Endothelial cell of umbilical vein (primary cell): ENCODE measurements around the gene PEDS1. TPM values are rescaled to one million over a fixed set of nuclear protein-coding genes. Genes with fewer than 3 reads are reported as not detected.
A peak's percentile ranks its signal among the peaks of the same experiment; 100 is the strongest.

Experiments
- BruUV-seq: library from RNA; stranded (reverse); fragments of 400-500 nt; replicated peaks from 2 replicates; lab custom pipeline; 2021; lab: Mats Ljungman, UMichigan
- CTCF ChIA-PET: fragments of 300-600, 350-600 bp; sonication (Branson Sonifier 250); formaldehyde crosslinking; loops from one replicate; lab custom pipeline; 2021; ENCODE audit warnings: antibody characterized with exemption, inconsistent platforms; lab: Charles Lee
- POLR2A ChIA-PET: fragments of 300-600, 350-600 bp; sonication (Branson Sonifier 250); formaldehyde crosslinking; loops from one replicate; lab custom pipeline; 2021; ENCODE audit warnings: antibody characterized with exemption, inconsistent platforms; lab: Charles Lee
- DNase-seq: peaks from one replicate; pipeline ENCODE4 v3.0.0-alpha.2; 2011; ENCODE audit warnings: low read depth, low spot score
- FAIRE-seq: peaks from 2 replicates; lab custom pipeline; 2011; peaks lifted over from hg19 to GRCh38; lab: Jason Lieb, UNC
- H2AFZ ChIP-seq: 2 replicates; pipeline ENCODE4 v1.6.0; 2012; ENCODE audit warnings: low read depth, low read length, control low read depth, inconsistent platforms
- H3K27ac ChIP-seq: 2 replicates; pipeline ENCODE4 v1.5.1; 2011; ENCODE audit warnings: low read depth, mild to moderate bottlenecking, control low read depth, low read length, moderate library complexity; ENCODE audit not compliant: insufficient read depth
- H3K27me3 ChIP-seq, 2 experiments: 2 replicates each; pipeline versions ENCODE4 v1.6.0 to v1.6.1; 2011; ENCODE audit warnings: low read length in 2 of 2, mixed read lengths in 1 of 2; ENCODE audit not compliant: control insufficient read depth in 2 of 2, insufficient read depth in 2 of 2
- H3K36me3 ChIP-seq, 2 experiments: 2 replicates in 1 of 2; 3 replicates in 1 of 2; pipeline ENCODE4 v1.5.1; 2011; ENCODE audit warnings: low read length in 2 of 2, mild to moderate bottlenecking in 1 of 2, moderate library complexity in 1 of 2; ENCODE audit not compliant: control insufficient read depth in 2 of 2, insufficient read depth in 2 of 2; ENCODE audit errors: extremely low read depth in 1 of 2
- H3K4me1 ChIP-seq: 3 replicates; pipeline ENCODE4 v1.5.1; 2011; ENCODE audit warnings: mild to moderate bottlenecking, low read length; ENCODE audit not compliant: control insufficient read depth, insufficient read depth; ENCODE audit errors: extremely low read depth
- H3K4me2 ChIP-seq: 2 replicates; pipeline ENCODE4 v1.6.1; 2011; ENCODE audit warnings: low read length, control low read depth, mixed read lengths; ENCODE audit not compliant: insufficient read depth
- H3K4me3 ChIP-seq, 3 experiments: fragments of 200-600 bp in 1 of 3; sonication (generic), shearing (Covaris generic) in 1 of 3; replicated peaks in 1 of 3; 2 replicates each; pipeline ENCODE4 v1.5.1; 2011 to 2016; ENCODE audit warnings: control low read depth in 3 of 3, low read length in 3 of 3, mild to moderate bottlenecking in 2 of 3, inconsistent platforms in 1 of 3, low read depth in 1 of 3, moderate library complexity in 1 of 3; ENCODE audit not compliant: insufficient read depth in 1 of 3
- H3K79me2 ChIP-seq: 2 replicates; pipeline ENCODE4 v1.6.0; 2012; ENCODE audit warnings: low read length, inconsistent platforms; ENCODE audit not compliant: control insufficient read depth, insufficient read depth
- H3K9ac ChIP-seq: replicated peaks from 2 replicates; pipeline ENCODE3; 2011; ENCODE audit warnings: low read length, control low read depth; ENCODE audit not compliant: insufficient read depth; ENCODE audit errors: extremely low read depth
- H3K9me1 ChIP-seq: replicated peaks from 3 replicates; pipeline ENCODE4 v1.6.0; 2011; ENCODE audit warnings: mild to moderate bottlenecking, low read length; ENCODE audit not compliant: control insufficient read depth, insufficient read depth; ENCODE audit errors: extremely low read depth
- H3K9me3 ChIP-seq: replicated peaks from 2 replicates; pipeline ENCODE4 v1.5.1; 2012; ENCODE audit warnings: low read length, inconsistent platforms; ENCODE audit not compliant: control insufficient read depth, insufficient read depth
- H4K20me1 ChIP-seq: replicated peaks from 2 replicates; pipeline ENCODE3; 2011; ENCODE audit warnings: mild to moderate bottlenecking, low read length; ENCODE audit not compliant: control insufficient read depth, insufficient read depth; ENCODE audit errors: extremely low read depth
- EZH2 ChIP-seq: IDR thresholded peaks from 2 replicates; pipeline ENCODE4 v1.6.1; 2012; ENCODE audit warnings: borderline replicate concordance, low read depth, mild to moderate bottlenecking, moderate library complexity, low read length, inconsistent platforms; ENCODE audit not compliant: severe bottlenecking
- FOS ChIP-seq: IDR thresholded peaks from 2 replicates; pipeline ENCODE4 v1.6.1; 2011; ENCODE audit warnings: mild to moderate bottlenecking, low read length, moderate library complexity, borderline replicate concordance; ENCODE audit not compliant: insufficient read depth
- JUN ChIP-seq: IDR thresholded peaks from 2 replicates; pipeline ENCODE4 v1.6.1; 2011; ENCODE audit warnings: borderline replicate concordance, low read depth; ENCODE audit not compliant: insufficient read length, insufficient read depth
- MYC ChIP-seq: IDR thresholded peaks from one replicate; pipeline ENCODE4 v1.6.1; 2011; ENCODE audit warnings: mild to moderate bottlenecking, low read depth, low read length
- POLR2A ChIP-seq: IDR thresholded peaks from 2 replicates; pipeline ENCODE4 v1.6.1; 2012; ENCODE audit warnings: low read depth, mild to moderate bottlenecking, control low read depth, low read length
- POLR2AphosphoS5 ChIP-seq: IDR thresholded peaks from 2 replicates; pipeline ENCODE4 v1.6.1; 2012; ENCODE audit warnings: low read depth, mild to moderate bottlenecking, control low read depth, low read length, moderate library complexity; ENCODE audit not compliant: insufficient read depth
- dilution Hi-C: fragments of 300-500 bp; cut with MboI; formaldehyde crosslinking; loops from one replicate; pipeline ENCODE4 v1.15.0; 2019; ENCODE audit warnings: low sequenced_read_pairs; ENCODE audit not compliant: extremely low pct_ligation_motif_present
- intact Hi-C: fragments of 100-400 bp; cut with micrococcal nuclease; formaldehyde crosslinking; loops from one replicate; pipeline ENCODE4 v1.10.0; 2022
- polyA plus RNA-seq, 4 experiments: library from polyadenylated mRNA; depleted of rRNA in 3 of 4; stranded (reverse) in 3 of 4; unstranded in 1 of 4; fragments of >200 nt; gene quantifications; 2 replicates each; pipeline versions ENCODE4 v1.2.1 to v1.2.3, GENCODE V29; 2011 to 2012; ENCODE audit warnings: missing spikeins in 1 of 4
- total RNA-seq: library from RNA; stranded (reverse); gene quantifications from 2 replicates; pipeline ENCODE4 v1.2.3, GENCODE V29; 2021
- TF ChIP-seq, protein P1 (sequence below), 2 donors: IDR thresholded peaks; 1 replicate in 1 of 2; 2 replicates in 1 of 2; pipeline ENCODE4 v1.5.1; 2011; ENCODE audit warnings: low read length in 2 of 2, mild to moderate bottlenecking in 2 of 2, moderate library complexity in 2 of 2, control low read depth in 1 of 2, inconsistent platforms in 1 of 2, low read depth in 1 of 2; ENCODE audit not compliant: insufficient read depth in 1 of 2; ENCODE audit errors: extremely low read depth in 1 of 2

Gene PEDS1
- total and polyA plus RNA-seq, 2 donors (not counting 3 experiments of a cell fraction or from before 2014, with no cell fraction given) = 62.7 to 131 TPM

DNA sequence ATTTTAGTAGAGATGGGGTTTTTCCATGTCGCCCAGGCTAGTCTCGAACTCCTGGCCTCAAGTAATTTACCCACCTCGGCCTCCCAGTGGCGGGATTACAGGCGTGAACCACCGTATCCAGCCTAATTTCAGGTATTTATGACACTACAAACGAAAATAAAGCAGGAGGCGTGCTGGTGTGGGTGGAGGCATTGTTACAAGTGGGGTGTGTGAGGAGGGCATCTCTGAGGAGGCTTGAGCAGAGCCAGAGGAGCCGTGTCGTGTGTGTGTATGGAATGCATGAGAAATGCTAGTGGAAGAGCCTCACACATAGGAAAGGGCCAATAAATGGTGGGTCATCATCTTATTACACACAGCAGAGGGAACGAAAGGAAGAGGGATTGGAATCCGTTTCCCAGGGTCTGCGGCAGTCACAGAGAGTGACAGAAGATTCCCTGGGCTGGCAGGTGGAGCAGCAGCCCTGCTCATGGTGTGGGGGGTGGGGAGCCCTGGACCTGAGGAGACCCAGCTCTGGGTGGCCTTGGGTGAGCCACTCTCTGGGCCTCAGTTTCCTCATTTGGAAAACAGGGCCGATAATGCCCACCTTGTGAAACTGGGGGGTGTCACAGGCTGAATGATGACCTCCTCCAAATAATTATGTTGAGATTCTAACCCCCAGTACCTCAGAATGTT is 17.2 kb upstream of the PEDS1 start:
- ChIA-PET CTCF (interaction anchor here (0.7 to 7.7 kb wide), 13 partner anchors 17 to 191 kb away, joined by 3 to 309 read pairs (median 8); partner anchors contain the start of genes PEDS1 and UBE2V1), POLR2A (no interaction called here)
- no peak overlapping the region for H2AFZ ChIP-seq
- DNase-seq (no peak), FAIRE-seq (no peak)
- H3K4me3 ChIP-seq = no peak overlapping the region
- H3K4me1 ChIP-seq = peaks cover 14% of the 10 kb centered on the region
- H3K9me1 ChIP-seq = no peaks in the 10 kb centered on the region
- no peaks in the 10 kb centered on the region for H3K36me3 ChIP-seq
- TF ChIP-seq, protein P1, sequence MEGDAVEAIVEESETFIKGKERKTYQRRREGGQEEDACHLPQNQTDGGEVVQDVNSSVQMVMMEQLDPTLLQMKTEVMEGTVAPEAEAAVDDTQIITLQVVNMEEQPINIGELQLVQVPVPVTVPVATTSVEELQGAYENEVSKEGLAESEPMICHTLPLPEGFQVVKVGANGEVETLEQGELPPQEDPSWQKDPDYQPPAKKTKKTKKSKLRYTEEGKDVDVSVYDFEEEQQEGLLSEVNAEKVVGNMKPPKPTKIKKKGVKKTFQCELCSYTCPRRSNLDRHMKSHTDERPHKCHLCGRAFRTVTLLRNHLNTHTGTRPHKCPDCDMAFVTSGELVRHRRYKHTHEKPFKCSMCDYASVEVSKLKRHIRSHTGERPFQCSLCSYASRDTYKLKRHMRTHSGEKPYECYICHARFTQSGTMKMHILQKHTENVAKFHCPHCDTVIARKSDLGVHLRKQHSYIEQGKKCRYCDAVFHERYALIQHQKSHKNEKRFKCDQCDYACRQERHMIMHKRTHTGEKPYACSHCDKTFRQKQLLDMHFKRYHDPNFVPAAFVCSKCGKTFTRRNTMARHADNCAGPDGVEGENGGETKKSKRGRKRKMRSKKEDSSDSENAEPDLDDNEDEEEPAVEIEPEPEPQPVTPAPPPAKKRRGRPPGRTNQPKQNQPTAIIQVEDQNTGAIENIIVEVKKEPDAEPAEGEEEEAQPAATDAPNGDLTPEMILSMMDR (IDR thresholded peaks at IDR 0.05; ENCODE audit: extremely low read depth in 1 of 2, insufficient read depth in 1 of 2, low read depth in 1 of 2, low read length in 2 of 2) = no peak
- TF ChIP-seq JUN = no peak
- H4K20me1 ChIP-seq = no peaks in the 10 kb centered on the region
- no peak overlapping the region for H3K9ac ChIP-seq
- BruUV-seq = no TSS peak
- H3K27me3 ChIP-seq = no peaks in the 10 kb centered on the region
- H3K9me3 ChIP-seq = no peaks in the 10 kb centered on the region
- H3K79me2 ChIP-seq = no peaks in the 10 kb centered on the region
- no peak overlapping the region for H3K27ac ChIP-seq
- intact Hi-C loops (no loop called here), dilution Hi-C loops (no loop called here)
- H3K4me2 ChIP-seq = no peak overlapping the region

DNA sequence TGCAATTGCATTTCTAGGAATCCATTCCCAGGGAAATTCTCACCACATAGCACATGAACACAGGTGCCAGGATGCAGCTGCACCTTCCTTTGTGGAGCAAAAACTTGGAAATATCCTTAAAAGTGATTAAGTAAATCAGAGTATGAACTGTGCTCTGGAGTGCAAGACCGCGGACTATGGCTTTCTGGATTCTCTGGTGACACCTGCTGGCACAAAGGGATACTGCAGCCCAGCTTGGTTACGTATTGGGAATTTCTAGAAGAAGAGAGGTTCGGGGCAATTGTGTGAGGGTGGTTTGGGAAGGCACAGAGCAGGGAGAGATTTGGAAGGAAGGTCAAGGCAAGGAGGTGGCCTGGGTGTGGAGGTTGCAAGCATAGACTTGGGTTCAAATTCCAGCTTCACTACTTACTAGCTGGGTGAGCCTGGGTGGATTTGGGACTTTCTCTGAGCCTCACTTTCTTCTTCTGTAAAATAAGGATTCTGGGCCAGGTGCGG is 15.9 kb upstream of the PEDS1 start:
- CTCF ChIA-PET = interaction anchor here (0.8 to 7.7 kb wide), 20 partner anchors 10 to 295 kb away, joined by 3 to 309 read pairs (median 9); partner anchors contain the start of genes PEDS1 and UBE2V1
- peak; percentile 90 for DNase-seq
- Histone ChIP-seq H3K27me3 (no peaks in the 10 kb centered on the region), H3K9me3 (no peaks in the 10 kb centered on the region), H4K20me1 (no peaks in the 10 kb centered on the region), H3K9me1 (no peaks in the 10 kb centered on the region), H3K36me3 (no peaks in the 10 kb centered on the region), H2AFZ (no peak overlapping the region), H3K9ac (no peak overlapping the region), H3K4me3 (no peak overlapping the region), H3K27ac (no peak overlapping the region), H3K4me2 (no peak overlapping the region), H3K4me1 (peaks cover 18% of the 10 kb centered on the region), H3K79me2 (no peaks in the 10 kb centered on the region)
- dilution Hi-C loops = no loop called here
- POLR2A ChIA-PET = interaction anchor here (0.6 to 1.2 kb wide), 3 partner anchors 15 to 48 kb away, joined by 5 to 9 read pairs (median 6); partner anchors contain the start of gene PEDS1
- FAIRE-seq = peak; percentile 77
- no TSS peak for BruUV-seq
- intact Hi-C loops = loop anchor here (1.0 kb wide), 5 partner anchors 28 to 190 kb away; no protein-coding TSS in a partner anchor
- TF ChIP-seq POLR2AphosphoS5 = no peak
- no peak for TF ChIP-seq POLR2A
- TF ChIP-seq MYC = no peak
- TF ChIP-seq, protein P1 (IDR thresholded peaks at IDR 0.05; ENCODE audit: extremely low read depth in 1 of 2, insufficient read depth in 1 of 2, low read depth in 1 of 2, low read length in 2 of 2) = peak; percentile 87 to 99
- TF ChIP-seq FOS = no peak
- no peak for TF ChIP-seq EZH2
